Measurements from ENCODE around the gene THEM5.

DNA sequence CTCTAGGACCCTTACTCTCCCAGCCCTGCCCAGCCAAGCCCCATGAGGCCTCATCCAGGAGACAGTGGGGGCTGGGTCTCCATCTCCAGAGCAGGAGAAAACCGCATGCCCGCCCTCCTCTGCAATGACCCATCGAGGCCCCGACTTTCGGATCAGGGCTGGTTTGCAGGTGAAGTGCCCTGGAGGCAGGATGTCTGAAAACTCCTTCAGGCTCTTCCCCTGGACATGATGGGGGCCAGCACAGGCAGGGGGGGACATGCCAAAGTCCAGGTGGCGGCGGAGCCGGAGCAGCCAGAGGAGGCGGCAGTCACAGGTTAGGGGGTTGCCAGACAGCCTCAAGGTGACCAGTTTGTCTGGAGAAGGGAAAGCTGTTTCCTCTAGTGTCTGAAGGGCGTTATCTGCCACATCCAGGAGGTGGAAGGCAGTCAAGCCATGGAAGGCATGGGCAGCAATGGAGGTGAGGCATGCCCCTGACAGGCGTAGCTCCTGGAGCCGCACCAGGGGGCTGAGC lies 52.1 kb downstream of the THEM5 start:
- TF ChIP-seq POLR2A (IDR thresholded peaks at IDR 0.05), result no peak
- no peak for TF ChIP-seq CTCF (IDR thresholded peaks at IDR 0.05)

Measured in Peyer's patch (tissue), 4 donors.